ENCODE results near the gene GRB7.

GRCh38 chr17:39769974-39770587 lies 32.3 kb downstream of the GRB7 start:
- TF ChIP-seq CTCF (IDR thresholded peaks at IDR 0.05) (no peak), EZH2 (IDR thresholded peaks at IDR 0.05; ENCODE audit: borderline replicate concordance, insufficient read depth, low read depth, low read length, poor library complexity, severe bottlenecking) (no peak)

Data from B cell (primary cell).